Muscle of leg (tissue), 11 donors: ENCODE measurements around the gene CUL2. TPM values are rescaled to one million over a fixed set of nuclear protein-coding genes. Genes with fewer than 3 reads are reported as not detected.
"Not testable (repeated sequence)": the region's sequence is repeated elsewhere in the genome, so short reads cannot be mapped to it uniquely, and the experiment has no call there.

Experiments
- DNase-seq: peaks from one replicate; pipeline ENCODE4 v3.0.0; 2013
- H3K27ac ChIP-seq: one replicate; pipeline ENCODE4 v1.5.1; 2013; ENCODE audit warnings: mild to moderate bottlenecking, low read length, control low read depth
- H3K27me3 ChIP-seq: one replicate; pipeline ENCODE4 v1.6.1; 2013; ENCODE audit warnings: low read length; ENCODE audit not compliant: control insufficient read depth, insufficient read depth
- H3K36me3 ChIP-seq: one replicate; pipeline ENCODE4 v1.6.1; 2013; ENCODE audit warnings: low read length; ENCODE audit not compliant: control insufficient read depth, insufficient read depth
- H3K4me1 ChIP-seq: one replicate; pipeline ENCODE4 v1.6.1; 2013; ENCODE audit warnings: low read length; ENCODE audit not compliant: control insufficient read depth, insufficient read depth
- H3K4me3 ChIP-seq: one replicate; pipeline ENCODE4 v1.5.1; 2013; ENCODE audit warnings: low read length, control low read depth
- H3K9me3 ChIP-seq: replicated peaks from 2 replicates; pipeline ENCODE4 v1.6.1; 2013; ENCODE audit warnings: low read depth, low read length; ENCODE audit not compliant: control insufficient read depth
- WGBS: methylation state at CpG from one replicate; pipeline ENCODE4 v1.1.5; 2013; ENCODE audit warnings: missing lambda C conversion rate; ENCODE audit not compliant: insufficient coverage; 5-methylcytosine and 5-hydroxymethylcytosine counted together
- polyA plus RNA-seq, 8 donors: library from polyadenylated mRNA; unstranded; fragments of 120-200 nt; gene quantifications; one replicate each; pipeline versions ENCODE4 v1.2.1 to v1.2.3, GENCODE V29; 2013; ENCODE audit warnings: inconsistent platforms in 1 of 8, low replicate concordance in 1 of 8; ENCODE audit not compliant: insufficient read length in 8 of 8, insufficient read depth in 1 of 8
- total RNA-seq: library from RNA; stranded (reverse); fragments of 120-200 nt; gene quantifications from one replicate; pipeline ENCODE4 v1.2.4, GENCODE V29; 2013

The CUL2 gene
- total and polyA plus RNA-seq, 9 donors, result 27.1 to 39.1 (median 35.7) TPM

DNA sequence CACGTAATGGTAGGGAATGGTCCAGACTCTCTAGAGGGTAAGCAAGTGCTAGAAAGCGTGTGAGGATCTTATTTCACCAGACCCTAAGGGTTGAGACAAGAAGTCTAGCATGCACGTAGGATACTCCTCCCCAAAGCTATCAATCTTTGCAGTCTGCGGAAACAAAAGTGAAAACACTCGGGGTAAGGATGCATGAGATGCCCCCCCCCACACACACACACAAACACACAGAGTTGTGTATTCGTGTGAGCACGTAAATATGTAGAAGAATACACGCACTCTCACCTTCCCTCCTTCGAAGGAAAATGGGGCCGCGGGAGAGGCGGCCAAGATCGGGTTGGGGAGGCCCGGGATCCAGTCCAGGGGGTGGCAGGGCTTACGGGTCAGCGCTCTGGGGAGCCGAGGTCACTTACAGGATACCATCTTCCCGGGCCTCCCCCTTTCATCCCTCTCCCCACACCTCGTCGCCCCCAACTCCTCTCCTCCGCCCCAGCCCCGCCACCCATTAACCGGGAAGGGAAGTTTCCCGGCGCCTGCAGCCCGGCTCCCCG lies 455 bp downstream of the CUL2 start:
- Histone ChIP-seq H3K27me3 (no peaks in the 10 kb centered on the region), H3K4me3 (peak overlapping the region; percentile 93), H3K27ac (peak overlapping the region; percentile 93), H3K9me3 (no peaks in the 10 kb centered on the region), H3K4me1 (peaks cover 12% of the 10 kb centered on the region), H3K36me3 (no peaks in the 10 kb centered on the region)
- WGBS, result 0% methylated on average over 10 of the region's 27 CpGs
- peak; percentile 45 for DNase-seq

DNA sequence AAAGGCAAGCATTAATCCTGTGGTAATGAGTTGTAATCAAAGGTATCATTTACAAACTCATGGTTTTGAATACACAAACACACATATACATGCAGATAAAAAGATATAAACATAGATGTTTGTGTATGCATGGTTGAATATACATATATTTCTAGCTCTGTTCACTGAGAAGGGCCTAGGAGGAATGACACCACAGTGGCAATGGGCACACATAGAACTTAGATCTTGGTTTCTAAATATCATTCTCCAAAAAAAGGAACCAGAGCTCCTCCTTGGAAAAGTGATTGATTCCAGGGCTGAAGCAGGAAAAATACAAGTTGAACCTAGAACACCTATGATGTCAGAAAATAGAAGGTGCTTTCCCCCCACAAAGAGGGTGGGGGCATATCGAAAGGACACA lies 6.9 kb downstream of the CUL2 start:
- no peak overlapping the region for H3K4me3 ChIP-seq
- H3K36me3 ChIP-seq, result no peaks in the 10 kb centered on the region
- no CpG with 5 or more reads among the region's 1 CpG for WGBS
- H3K4me1 ChIP-seq, result peaks cover 2% of the 10 kb centered on the region
- no peaks in the 10 kb centered on the region for H3K27me3 ChIP-seq
- no peak overlapping the region for H3K27ac ChIP-seq
- peaks cover 7% of the 10 kb centered on the region for H3K9me3 ChIP-seq
- DNase-seq, result no peak

DNA sequence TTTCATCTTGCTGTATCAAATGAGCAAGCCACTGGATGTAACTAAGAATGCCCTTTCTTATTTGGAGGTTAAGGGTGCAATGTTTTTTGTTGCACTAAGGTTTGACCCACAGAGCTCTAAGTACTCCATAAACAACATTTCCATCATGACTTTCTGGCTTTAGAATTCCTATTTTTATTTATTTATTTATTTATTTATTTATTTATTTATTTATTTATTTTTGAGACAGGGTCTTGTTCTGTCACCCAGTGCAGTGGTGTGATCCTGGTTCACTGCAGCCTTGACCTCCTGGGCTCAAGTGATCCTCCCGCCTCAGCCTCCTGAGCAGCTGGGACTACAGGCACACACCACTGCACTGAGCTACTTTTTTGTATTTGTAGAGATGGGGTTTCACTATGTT lies 9.9 kb downstream of the CUL2 start:
- WGBS, result 80% methylated on average over 1 of the region's 1 CpG
- H3K4me3 ChIP-seq, H3K27me3 ChIP-seq, H3K4me1 ChIP-seq, H3K27ac ChIP-seq, H3K9me3 ChIP-seq, DNase-seq, H3K36me3 ChIP-seq: not testable (repeated sequence)

DNA sequence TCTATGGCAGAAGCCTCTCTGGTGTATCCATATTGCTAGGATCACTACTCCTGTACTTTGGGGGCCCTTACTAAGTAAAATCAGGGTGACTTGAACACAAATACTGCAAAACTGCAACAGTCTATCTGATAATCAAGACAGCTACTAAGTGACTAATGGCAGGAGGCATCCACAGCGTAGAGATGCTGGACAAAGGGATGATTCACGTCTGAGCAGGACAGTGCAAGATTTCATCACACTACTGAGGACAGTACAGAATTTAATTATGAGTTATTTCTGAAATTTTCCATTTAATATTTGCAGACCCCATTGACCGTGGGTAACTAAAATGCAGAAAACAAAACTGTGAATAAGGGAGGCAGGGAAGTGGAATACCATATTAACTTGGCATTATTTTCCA lies 10.4 kb downstream of the CUL2 start:
- no peak overlapping the region for H3K27ac ChIP-seq
- H3K36me3 ChIP-seq, result no peaks in the 10 kb centered on the region
- no peak overlapping the region for H3K4me3 ChIP-seq
- H3K9me3 ChIP-seq, result peaks cover 7% of the 10 kb centered on the region
- H3K27me3 ChIP-seq, result no peaks in the 10 kb centered on the region
- DNase-seq, result no peak
- no peaks in the 10 kb centered on the region for H3K4me1 ChIP-seq
- WGBS, result no CpG with 5 or more reads among the region's 3 CpGs

DNA sequence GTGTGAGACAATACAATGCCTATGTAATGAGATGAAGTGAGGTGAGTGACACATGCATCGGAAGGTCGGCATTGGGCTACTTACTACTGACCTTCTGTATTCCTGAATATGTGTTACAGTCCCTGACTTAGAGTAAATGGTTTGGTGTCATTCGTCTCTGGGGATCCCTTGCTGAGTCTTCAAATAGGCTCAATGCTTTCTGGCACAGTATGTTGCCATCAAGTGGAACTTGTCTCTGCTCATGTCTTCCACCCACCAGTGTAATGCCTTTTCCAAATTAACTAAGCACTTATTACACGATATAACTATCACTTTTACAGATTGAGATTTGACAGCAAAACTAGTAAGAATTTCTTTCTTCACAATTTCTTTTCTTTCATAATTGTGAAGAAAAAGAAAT lies 10.9 kb downstream of the CUL2 start:
- no peaks in the 10 kb centered on the region for H3K4me1 ChIP-seq
- H3K27me3 ChIP-seq, result no peaks in the 10 kb centered on the region

DNA sequence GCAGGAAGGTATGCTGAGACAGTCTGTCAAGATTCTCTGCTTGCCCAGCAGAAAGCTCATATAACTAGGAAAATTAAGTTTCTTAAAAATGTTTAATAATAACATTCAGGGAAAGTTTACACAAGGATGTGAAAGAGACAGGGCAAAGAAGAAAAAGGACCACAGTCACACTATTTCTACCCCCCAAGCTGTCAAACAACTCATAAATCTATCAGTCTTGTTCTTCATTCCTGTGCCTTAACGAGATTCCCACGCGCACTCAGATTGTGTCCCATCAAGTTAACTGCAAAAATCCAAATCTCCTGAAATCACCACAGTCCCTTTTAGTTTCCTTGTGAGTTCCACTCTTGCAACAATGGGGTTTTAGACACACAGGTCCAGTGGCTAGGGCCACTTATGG lies 14.9 kb downstream of the CUL2 start:
- Histone ChIP-seq H3K4me1 (no peaks in the 10 kb centered on the region), H3K27me3 (no peaks in the 10 kb centered on the region), H3K27ac (no peak overlapping the region), H3K4me3 (no peak overlapping the region), H3K36me3 (peaks cover 3% of the 10 kb centered on the region), H3K9me3 (no peaks in the 10 kb centered on the region)
- no peak for DNase-seq
- WGBS, result 93% methylated on average over 3 of the region's 3 CpGs

More for the DNA sequence above, 10.9 kb downstream of the CUL2 start:
- H3K9me3 ChIP-seq, result peaks cover 6% of the 10 kb centered on the region
- no peaks in the 10 kb centered on the region for H3K36me3 ChIP-seq
- H3K4me3 ChIP-seq, result no peak overlapping the region
- DNase-seq, result no peak
- 100% methylated on average over 1 of the region's 4 CpGs for WGBS
- H3K27ac ChIP-seq, result no peak overlapping the region

DNA sequence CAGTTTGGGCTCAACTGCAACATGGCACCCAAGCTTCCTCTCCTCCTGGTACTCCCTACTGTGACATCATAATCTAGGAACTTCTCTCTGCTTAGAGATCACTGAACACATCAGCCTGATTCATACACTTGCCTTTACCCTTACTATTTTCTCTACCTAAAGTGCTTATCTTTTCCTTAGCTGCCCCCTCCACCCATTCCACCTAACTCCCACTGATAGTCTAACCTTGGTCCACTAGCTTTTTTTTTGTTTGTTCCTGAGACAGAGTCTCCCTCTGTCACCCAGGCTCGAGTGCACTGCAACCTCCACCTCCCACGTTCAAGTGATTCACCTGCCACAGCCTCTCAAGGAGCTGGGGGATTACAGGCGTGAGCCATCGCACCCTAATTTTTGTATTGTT lies 15.9 kb downstream of the CUL2 start:
- Histone ChIP-seq H3K36me3 (peaks cover 4% of the 10 kb centered on the region), H3K9me3 (no peaks in the 10 kb centered on the region), H3K27me3 (no peaks in the 10 kb centered on the region), H3K27ac (no peak overlapping the region), H3K4me1 (no peaks in the 10 kb centered on the region), H3K4me3 (no peak overlapping the region)
- WGBS, result 60% methylated on average over 1 of the region's 4 CpGs
- no peak for DNase-seq

DNA sequence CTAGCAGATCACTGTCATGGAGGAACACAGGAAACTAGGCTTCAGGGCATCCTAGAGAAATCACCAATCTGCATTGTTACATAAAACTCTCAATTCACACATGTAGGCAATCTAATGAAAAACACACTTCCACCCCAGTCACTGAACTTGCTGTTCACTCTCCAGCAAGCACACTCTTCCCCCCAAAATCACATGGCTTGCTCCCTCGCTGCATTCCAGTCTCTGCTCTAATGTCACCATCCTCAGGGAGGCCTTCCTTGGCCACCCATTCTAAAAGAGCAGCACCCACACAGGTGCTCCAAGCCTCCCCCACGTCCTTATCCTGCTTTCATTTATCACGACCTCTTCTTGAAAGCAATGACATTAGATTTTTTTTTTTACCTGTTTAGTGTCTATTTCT lies 19.6 kb downstream of the CUL2 start:
- Histone ChIP-seq H3K27me3 (no peaks in the 10 kb centered on the region), H3K4me3 (no peak overlapping the region), H3K9me3 (no peaks in the 10 kb centered on the region), H3K27ac (no peak overlapping the region), H3K4me1 (no peaks in the 10 kb centered on the region), H3K36me3 (peaks cover 12% of the 10 kb centered on the region)
- 88% methylated on average over 1 of the region's 3 CpGs for WGBS
- no peak for DNase-seq

DNA sequence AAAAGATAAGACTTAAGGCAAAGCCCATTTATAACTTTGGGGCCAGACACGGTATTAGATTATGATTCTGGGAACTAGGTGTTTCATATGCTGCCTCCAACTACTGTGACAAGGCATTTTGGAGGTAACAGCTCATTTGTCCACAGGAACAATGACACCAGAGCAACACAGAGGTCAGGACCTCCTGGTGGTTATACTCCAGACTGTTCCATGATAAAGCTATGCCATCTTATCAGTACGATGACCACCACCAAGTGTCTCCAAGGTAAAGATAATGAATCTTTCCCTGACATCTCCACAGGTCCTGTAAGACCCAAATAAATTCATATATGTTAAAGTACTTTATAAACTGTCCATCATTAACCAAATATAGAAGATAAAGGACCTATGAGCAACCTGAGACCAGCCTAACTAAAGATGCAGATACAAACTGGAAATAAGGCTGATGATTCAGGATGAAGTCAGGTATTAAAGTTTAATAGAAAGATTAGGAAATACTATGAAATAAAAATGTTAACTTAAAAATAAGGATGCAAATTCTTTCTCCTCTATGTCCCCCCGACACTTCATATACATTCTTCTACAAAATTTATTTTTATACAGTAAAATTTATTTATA lies 26.2 kb downstream of the CUL2 start:
- H3K4me1 ChIP-seq, result no peaks in the 10 kb centered on the region
- DNase-seq, result no peak

DNA sequence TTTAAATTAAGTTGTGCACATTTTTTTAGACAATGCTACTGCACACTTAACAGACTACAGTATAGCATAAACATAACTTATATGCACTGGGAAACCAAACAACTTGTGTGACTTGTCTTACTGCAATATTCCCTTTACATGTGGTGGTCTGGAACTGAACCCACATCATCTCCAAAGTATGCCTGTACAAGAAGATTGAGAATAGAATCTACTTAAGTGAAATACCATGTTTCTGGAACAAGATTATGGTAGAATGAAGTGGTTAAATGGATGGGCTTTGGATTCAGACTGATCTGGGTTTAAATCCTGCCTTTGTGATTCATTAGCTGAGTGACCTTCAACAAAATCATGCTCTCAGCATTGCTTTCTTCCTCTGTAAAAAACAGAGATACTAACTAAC lies 30.7 kb downstream of the CUL2 start:
- DNase-seq, result no peak
- no peaks in the 10 kb centered on the region for H3K9me3 ChIP-seq

More for the DNA sequence above, 26.2 kb downstream of the CUL2 start:
- Histone ChIP-seq H3K4me3 (no peak overlapping the region), H3K36me3 (peaks cover 23% of the 10 kb centered on the region), H3K9me3 (no peaks in the 10 kb centered on the region), H3K27me3 (no peaks in the 10 kb centered on the region), H3K27ac (no peak overlapping the region)
- no CpG with 5 or more reads among the region's 3 CpGs for WGBS

DNA sequence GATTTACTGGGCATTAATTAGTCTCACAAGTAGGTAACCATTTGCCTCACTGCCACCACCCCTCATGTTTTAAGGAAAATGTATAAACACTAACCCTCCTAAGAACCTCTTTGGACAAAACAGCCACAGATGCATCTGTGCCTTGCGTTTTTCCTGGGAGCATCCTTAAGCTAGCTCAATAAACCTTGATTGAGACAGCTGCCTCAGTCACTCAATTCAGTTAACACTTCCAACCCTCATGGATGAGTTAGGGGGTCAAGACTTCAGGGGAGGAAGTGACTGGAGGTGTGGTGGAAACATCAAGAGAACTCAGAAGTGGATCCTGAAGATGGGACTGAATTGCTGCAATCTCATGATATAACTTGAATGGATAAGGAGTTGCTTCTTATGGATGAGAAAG lies 31.5 kb downstream of the CUL2 start:
- Histone ChIP-seq H3K4me3 (no peak overlapping the region), H3K27me3 (no peaks in the 10 kb centered on the region), H3K27ac (no peak overlapping the region), H3K9me3 (no peaks in the 10 kb centered on the region), H3K4me1 (no peaks in the 10 kb centered on the region), H3K36me3 (peaks cover 29% of the 10 kb centered on the region)
- WGBS, result no CpG with 5 or more reads among the region's 1 CpG
- no peak for DNase-seq

More for the DNA sequence above, 30.7 kb downstream of the CUL2 start:
- no peak overlapping the region for H3K4me3 ChIP-seq
- no peak overlapping the region for H3K27ac ChIP-seq
- peaks cover 29% of the 10 kb centered on the region for H3K36me3 ChIP-seq
- no peaks in the 10 kb centered on the region for H3K4me1 ChIP-seq
- H3K27me3 ChIP-seq, result no peaks in the 10 kb centered on the region
